Progenitor cell of endocrine pancreas (in vitro differentiated cells): Measurements from ENCODE around the gene DOCK2. TPM values are rescaled to one million over a fixed set of nuclear protein-coding genes. Genes with fewer than 3 reads are reported as not detected.

Experiments
- DNase-seq: peaks from one replicate; pipeline ENCODE4 v3.0.0; 2021; ENCODE audit warnings: low spot score; ENCODE audit not compliant: unreplicated experiment
- H3K27ac Mint-ChIP-seq: 2 replicates; pipeline ENCODE4 v1.8.0; 2021; ENCODE audit warnings: mild to moderate bottlenecking, moderate library complexity, mixed read lengths
- H3K27me3 Mint-ChIP-seq: 2 replicates; pipeline ENCODE4 v1.8.0; 2021; ENCODE audit warnings: mixed read lengths
- H3K36me3 Mint-ChIP-seq: 2 replicates; pipeline ENCODE4 v1.8.0; 2022; ENCODE audit warnings: mixed read lengths; ENCODE audit not compliant: insufficient read depth
- H3K4me1 Mint-ChIP-seq: 2 replicates; pipeline ENCODE4 v1.8.0; 2021; ENCODE audit warnings: low read depth, mixed read lengths
- H3K4me3 Mint-ChIP-seq: 2 replicates; pipeline ENCODE4 v1.8.0; 2021; ENCODE audit warnings: low read depth, mild to moderate bottlenecking, moderate library complexity, mixed read lengths
- H3K9me3 Mint-ChIP-seq: 2 replicates; pipeline ENCODE4 v1.8.0; 2021; ENCODE audit warnings: low read depth, mixed read lengths
- CTCF ChIP-seq: fragments of 200-600 bp; sonication (generic); IDR thresholded peaks from one replicate; pipeline ENCODE4 v1.5.0; 2021; ENCODE audit warnings: antibody characterized with exemption, mild to moderate bottlenecking; ENCODE audit not compliant: unreplicated experiment
- total RNA-seq: library from RNA; stranded (reverse); gene quantifications from 2 replicates; pipeline ENCODE4 v1.2.1, GENCODE V29; 2021

DOCK2 gene
- total RNA-seq, 1 donor from 2014 or later: not detected

GRCh38 chr5:169695919-169696490 lies 58.9 kb downstream of the DOCK2 start:
- Mint-ChIP-seq H3K4me3 (no peak overlapping the region), H3K27me3 (peaks cover 41% of the 10 kb centered on the region), H3K9me3 (no peaks in the 10 kb centered on the region), H3K36me3 (no peaks in the 10 kb centered on the region), H3K27ac (no peak overlapping the region), H3K4me1 (peaks cover 2% of the 10 kb centered on the region)
- TF ChIP-seq CTCF: no peak
- no peak for DNase-seq

- Mint-ChIP-seq H3K27me3 (peaks cover 41% of the 10 kb centered on the region), H3K9me3 (no peaks in the 10 kb centered on the region), H3K36me3 (no peaks in the 10 kb centered on the region), H3K27ac (no peak overlapping the region), H3K4me1 (peaks cover 2% of the 10 kb centered on the region), H3K4me3 (no peak overlapping the region)
- DNase-seq: no peak
- no peak for TF ChIP-seq CTCF
Measured at GRCh38 chr5:169696621-169697510, 59.8 kb downstream of the DOCK2 start.

DNA sequence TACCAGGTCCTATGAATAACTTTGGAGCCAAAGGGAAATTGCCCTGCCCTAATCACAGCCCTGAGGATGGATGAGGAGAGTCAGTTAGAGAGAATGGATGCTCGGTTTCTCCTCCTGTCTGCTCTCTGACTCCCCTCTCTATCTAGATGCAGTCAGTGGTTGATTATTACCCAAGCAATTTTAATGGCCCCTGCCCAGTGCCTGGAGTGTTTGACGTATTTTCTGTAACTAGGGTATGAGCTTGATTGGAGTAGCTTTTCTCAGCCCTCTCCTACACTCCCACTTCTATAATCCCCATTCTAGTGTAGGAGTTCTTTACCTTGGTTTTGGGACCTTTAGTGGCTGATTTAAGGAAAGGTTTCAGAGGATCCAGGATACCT lies 60.4 kb downstream of the DOCK2 start:
- H3K9me3 Mint-ChIP-seq: no peaks in the 10 kb centered on the region

GRCh38 chr5:169697976-169698375 lies 60.9 kb downstream of the DOCK2 start:
- no peak overlapping the region for H3K4me3 Mint-ChIP-seq
- no peaks in the 10 kb centered on the region for H3K9me3 Mint-ChIP-seq
- peaks cover 42% of the 10 kb centered on the region for H3K27me3 Mint-ChIP-seq
- H3K36me3 Mint-ChIP-seq: no peaks in the 10 kb centered on the region
- H3K4me1 Mint-ChIP-seq: peaks cover 10% of the 10 kb centered on the region
- H3K27ac Mint-ChIP-seq: no peak overlapping the region
- no peak for DNase-seq
- TF ChIP-seq CTCF: no peak

More for the DNA sequence above, 60.4 kb downstream of the DOCK2 start:
- Mint-ChIP-seq H3K36me3 (no peaks in the 10 kb centered on the region), H3K27me3 (peaks cover 41% of the 10 kb centered on the region), H3K4me1 (peaks cover 6% of the 10 kb centered on the region), H3K27ac (no peak overlapping the region), H3K4me3 (no peak overlapping the region)
- no peak for TF ChIP-seq CTCF
- no peak for DNase-seq

DNA sequence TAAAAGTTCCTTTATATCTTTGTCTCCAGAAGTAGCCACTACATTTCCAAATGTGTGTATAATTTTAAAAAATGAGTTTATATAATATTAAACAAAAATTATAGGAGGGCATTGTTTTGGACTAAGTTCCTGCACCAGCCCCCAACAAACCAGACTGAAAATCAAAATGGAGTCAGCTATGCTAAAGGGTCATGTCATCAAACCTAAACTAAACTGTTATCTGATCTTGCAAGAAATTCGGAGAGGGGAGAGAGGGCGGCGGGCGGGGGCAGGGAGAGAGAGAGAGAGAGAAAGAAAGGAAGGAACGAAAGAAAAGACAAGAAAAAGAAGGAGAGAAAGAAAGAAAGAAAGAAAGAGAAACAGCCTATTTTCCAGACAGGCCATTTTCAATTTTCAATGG lies 63.5 kb downstream of the DOCK2 start:
- H3K27me3 Mint-ChIP-seq: peaks cover 35% of the 10 kb centered on the region
- H3K4me3 Mint-ChIP-seq: no peak overlapping the region
- no peak overlapping the region for H3K27ac Mint-ChIP-seq
- no peak for DNase-seq
- peaks cover 10% of the 10 kb centered on the region for H3K4me1 Mint-ChIP-seq
- no peaks in the 10 kb centered on the region for H3K9me3 Mint-ChIP-seq
- TF ChIP-seq CTCF: no peak
- no peaks in the 10 kb centered on the region for H3K36me3 Mint-ChIP-seq
